Memory B cell (primary cell): Measurements from ENCODE around the gene PARP4.
"Not testable (repeated sequence)": the region's sequence is repeated elsewhere in the genome, so short reads cannot be mapped to it uniquely, and the experiment has no call there.

ENCODE experiments used
- ATAC-seq: fragments of 150-1000 bp; cut with Tn5 transposase; 2 replicates; pipeline ENCODE4 v1.10.0; 2021; ENCODE audit warnings: low read depth, mild to moderate bottlenecking, moderate library complexity
- DNase-seq, 2 donors: peaks; one replicate each; pipeline ENCODE4 v3.0.0; 2022; ENCODE audit warnings: low spot score in 2 of 2
- H3K27ac Mint-ChIP-seq: one replicate; pipeline ENCODE4 v1.8.0; 2022; ENCODE audit warnings: mild to moderate bottlenecking, moderate library complexity, mixed read lengths
- H3K27me3 Mint-ChIP-seq: one replicate; pipeline ENCODE4 v1.8.0; 2022; ENCODE audit warnings: mixed read lengths
- H3K36me3 Mint-ChIP-seq: one replicate; pipeline ENCODE4 v1.8.0; 2022; ENCODE audit warnings: mild to moderate bottlenecking, mixed read lengths
- H3K4me1 Mint-ChIP-seq: one replicate; pipeline ENCODE4 v1.8.0; 2022; ENCODE audit warnings: mixed read lengths
- H3K4me3 Mint-ChIP-seq: one replicate; pipeline ENCODE4 v1.8.0; 2022; ENCODE audit warnings: mild to moderate bottlenecking, moderate library complexity, mixed read lengths
- H3K9me3 Mint-ChIP-seq: one replicate; pipeline ENCODE4 v1.8.0; 2022; ENCODE audit warnings: mixed read lengths

The PARP4 gene

DNA sequence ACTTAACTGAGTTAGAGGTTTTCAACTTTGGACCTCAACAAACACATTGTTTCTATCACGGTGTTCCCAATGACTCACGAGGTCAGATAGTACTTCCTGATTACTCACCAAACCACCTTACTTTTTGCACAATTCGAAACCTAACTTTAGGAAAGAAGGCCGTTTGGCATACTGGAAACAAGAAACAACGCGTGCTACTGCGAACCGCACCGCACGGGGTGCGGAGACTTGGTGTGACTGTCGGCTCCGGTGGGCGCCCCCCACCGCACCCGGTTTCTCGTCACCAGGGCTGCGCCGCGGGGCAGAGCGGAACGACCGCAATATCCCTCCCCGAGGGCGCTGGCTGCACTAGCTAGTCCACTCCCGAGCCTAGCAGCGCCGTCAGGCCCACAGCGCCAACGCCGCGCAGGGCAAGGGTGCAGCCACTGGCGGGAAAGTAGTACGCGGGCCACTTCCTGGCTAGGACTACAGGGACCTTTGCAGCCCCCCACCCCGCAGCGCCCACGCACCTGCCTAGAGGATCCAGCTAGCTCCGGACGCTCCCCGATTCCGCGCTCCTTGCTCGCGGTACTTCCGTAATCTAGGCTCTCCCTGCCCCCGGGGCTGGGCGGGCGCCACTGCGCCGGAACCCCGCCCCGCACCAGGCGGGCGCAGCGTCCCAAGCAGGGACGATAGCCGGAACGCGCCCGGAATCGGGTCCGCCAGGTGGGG lies at the start of gene PARP4:
PARP4 (minus strand) TSS at position 582 of the 711 bp plus-strand sequence. CDS start 9,002 bp downstream, outside the sequence.
- no peaks in the 10 kb centered on the region for H3K9me3 Mint-ChIP-seq
- ATAC-seq (peak; percentile 70), DNase-seq (peak; percentile 42 to 61)
- peak within 1 kb of the TSS; percentile 87 for H3K4me3 Mint-ChIP-seq
- H3K27ac Mint-ChIP-seq = peak within 1 kb of the TSS; percentile 84
- H3K36me3 Mint-ChIP-seq = peaks cover 4% of the 10 kb centered on the region
- H3K4me1 Mint-ChIP-seq = peaks cover 12% of the 10 kb centered on the region
- H3K27me3 Mint-ChIP-seq = no peaks in the 10 kb centered on the region

DNA sequence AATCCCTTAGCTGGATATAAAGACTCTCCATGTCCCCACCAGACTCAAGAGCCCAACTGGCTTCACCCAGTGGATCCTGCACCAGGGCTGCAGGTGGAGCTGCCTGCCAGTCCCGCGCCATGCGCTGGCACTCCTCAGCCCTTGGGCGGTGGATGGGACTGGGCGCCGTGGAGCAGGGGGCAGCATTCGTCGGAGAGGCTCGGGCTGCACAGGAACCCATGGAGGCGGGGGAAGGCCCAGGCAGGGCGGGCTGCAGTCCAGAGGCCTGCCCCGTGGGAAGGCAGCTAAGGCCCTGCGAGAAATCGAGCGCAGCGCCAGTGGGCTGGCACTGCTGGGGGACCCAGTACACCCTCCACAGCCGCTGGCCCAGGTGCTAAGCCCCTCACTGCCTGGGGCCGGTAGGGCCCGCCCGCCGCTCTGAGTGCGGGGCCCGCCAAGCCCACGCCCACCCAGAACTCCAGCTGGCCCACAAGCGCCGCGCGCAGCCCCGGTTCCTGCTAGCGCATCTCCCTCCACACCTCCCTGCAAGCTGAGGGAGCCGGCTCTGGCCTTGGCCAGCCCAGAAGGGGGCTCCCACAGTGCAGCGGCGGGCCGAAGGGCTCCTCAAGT lies 48.1 kb upstream of the PARP4 start:
- not testable (repeated sequence) for H3K36me3 Mint-ChIP-seq, H3K4me3 Mint-ChIP-seq, ATAC-seq, DNase-seq, H3K9me3 Mint-ChIP-seq, H3K27ac Mint-ChIP-seq
- H3K27me3 Mint-ChIP-seq = peaks cover 18% of the 10 kb centered on the region
- peaks cover 10% of the 10 kb centered on the region for H3K4me1 Mint-ChIP-seq

DNA sequence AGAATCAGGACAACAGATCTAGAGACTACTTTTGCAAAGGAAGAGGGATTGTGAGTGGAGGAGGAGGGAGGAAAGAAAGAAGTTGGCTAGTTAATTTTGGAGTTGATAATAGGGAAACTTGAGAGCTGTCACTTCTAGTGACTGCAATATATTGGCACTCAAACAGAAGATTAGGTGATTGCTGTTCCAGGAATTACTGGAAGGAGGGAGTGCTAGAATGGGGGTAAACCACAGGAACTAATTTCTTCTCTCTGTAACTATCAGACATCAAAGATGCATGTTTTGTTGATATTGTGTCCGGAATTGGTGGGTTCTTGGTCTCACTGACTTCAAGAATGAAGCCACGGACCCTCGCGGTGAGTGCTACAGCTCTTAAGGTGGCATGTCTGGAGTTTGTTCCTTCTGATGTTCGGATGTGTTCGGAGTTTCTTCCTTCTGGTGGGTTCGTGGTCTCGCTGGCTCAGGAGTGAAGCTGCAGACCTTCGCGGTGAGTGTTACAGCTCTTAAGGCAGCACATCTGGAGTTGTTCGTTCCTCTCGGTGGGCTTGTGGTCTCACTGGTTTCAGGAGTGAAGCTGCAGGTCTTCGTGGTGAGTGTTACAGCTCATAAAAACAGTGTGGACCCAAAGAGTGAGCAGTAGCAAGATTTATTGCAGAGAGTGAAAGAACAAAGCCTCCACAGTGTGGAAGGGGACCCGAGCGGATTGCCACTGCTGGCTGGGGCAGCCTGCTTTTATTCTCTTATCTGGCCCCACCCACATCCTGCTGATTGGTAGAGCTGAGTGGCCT lies 47.0 kb upstream of the PARP4 start:
- not testable (repeated sequence) for H3K4me3 Mint-ChIP-seq, DNase-seq, H3K36me3 Mint-ChIP-seq, H3K4me1 Mint-ChIP-seq, ATAC-seq, H3K27ac Mint-ChIP-seq, H3K9me3 Mint-ChIP-seq
- peaks cover 20% of the 10 kb centered on the region for H3K27me3 Mint-ChIP-seq

DNA sequence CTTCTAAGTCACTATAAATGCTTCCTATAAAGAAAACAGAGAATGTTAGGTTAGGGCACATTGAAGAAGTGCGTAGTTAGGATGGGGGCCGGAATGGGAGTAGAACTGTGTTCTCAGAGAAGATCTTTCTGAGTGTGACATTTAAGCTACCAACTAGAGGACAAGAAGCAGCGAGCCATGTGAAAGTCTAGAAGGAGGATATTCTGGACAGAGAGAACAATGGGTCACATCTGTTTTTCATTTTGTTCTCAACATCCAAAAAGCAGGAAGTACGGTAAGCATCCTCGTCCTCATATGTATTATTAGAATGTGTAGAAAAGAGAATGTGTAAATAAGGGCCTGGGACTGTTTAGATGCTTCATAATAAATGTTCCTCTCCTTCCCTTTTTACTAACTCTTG lies 44.5 kb upstream of the PARP4 start:
- peaks cover 7% of the 10 kb centered on the region for H3K4me1 Mint-ChIP-seq
- DNase-seq (no peak), ATAC-seq (no peak)
- no peak overlapping the region for H3K27ac Mint-ChIP-seq
- peaks cover 1% of the 10 kb centered on the region for H3K36me3 Mint-ChIP-seq
- peaks cover 2% of the 10 kb centered on the region for H3K9me3 Mint-ChIP-seq
- H3K4me3 Mint-ChIP-seq = no peak overlapping the region
- peaks cover 30% of the 10 kb centered on the region for H3K27me3 Mint-ChIP-seq

DNA sequence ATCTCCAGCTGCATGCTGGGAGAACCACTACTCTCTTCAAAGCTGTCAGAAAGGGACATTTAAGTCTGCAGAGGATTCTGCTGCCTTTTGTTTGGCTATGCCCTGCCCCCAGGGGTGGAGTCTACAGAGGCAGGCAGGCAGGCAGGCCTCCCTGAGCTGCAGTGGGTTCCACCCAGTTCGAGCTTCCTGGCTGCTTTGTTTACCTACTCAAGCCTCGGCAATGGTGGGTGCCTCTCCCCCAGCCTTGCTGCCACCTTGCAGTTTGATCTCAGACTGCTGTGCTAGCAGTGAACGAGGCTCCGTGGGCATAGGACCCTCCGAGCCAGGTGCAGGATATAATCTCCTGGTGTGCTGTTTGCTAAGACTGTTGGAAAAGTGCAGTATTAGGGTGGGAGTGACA lies 41.3 kb upstream of the PARP4 start:
- H3K27ac Mint-ChIP-seq, DNase-seq, H3K9me3 Mint-ChIP-seq, ATAC-seq, H3K4me1 Mint-ChIP-seq, H3K4me3 Mint-ChIP-seq, H3K36me3 Mint-ChIP-seq: not testable (repeated sequence)
- peaks cover 23% of the 10 kb centered on the region for H3K27me3 Mint-ChIP-seq

DNA sequence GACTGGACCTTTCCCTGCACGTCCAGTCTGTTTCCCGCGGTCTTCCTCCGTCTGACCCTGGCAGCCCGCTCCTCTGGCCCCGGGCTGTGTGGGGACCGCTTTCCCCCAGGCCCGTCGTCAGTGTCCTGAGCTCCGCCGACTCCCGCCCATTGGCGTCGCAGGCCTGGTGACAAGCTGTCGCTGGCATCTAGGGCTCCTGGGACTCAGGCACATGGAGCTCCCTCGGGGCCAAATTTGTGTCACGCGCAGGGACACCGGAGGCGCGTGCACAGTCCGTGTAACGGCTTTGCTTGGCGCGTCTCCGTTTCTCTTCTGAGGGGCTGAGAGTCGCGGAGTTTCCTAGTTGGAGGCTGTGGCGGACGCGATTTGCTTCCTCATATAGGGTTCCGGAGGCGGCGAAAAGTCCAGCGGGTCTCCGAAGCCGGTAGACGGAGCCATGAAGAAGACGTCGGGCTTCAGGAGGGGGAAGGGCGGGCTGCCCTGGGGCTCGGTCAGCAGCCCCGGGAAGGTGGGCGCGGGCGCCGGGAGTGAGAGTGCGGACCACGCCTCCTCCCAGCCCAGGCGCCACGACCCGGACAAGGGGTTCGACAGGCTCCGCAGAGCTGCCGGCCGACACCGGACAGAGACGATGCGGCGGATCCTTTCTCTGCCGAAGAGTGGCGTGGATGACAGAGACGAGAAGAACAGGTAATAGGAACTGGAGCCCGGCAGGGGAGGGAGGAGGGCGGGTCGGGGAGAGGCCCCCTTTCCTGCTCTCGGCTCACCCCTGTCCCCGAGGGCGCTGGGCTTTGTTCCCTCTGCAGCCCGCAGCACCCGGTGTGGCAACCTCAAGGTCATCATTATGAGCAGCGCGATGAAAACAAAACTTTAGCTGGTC lies 29.1 kb upstream of the PARP4 start:
- Mint-ChIP-seq H3K4me3 (peak overlapping the region; percentile 84), H3K27me3 (peaks cover 30% of the 10 kb centered on the region), H3K4me1 (peaks cover 13% of the 10 kb centered on the region)
- H3K9me3 Mint-ChIP-seq, H3K36me3 Mint-ChIP-seq, H3K27ac Mint-ChIP-seq: not testable (repeated sequence)
- ATAC-seq (peak; percentile 75), DNase-seq (peak in 1 of 2 donors; percentile 11)

DNA sequence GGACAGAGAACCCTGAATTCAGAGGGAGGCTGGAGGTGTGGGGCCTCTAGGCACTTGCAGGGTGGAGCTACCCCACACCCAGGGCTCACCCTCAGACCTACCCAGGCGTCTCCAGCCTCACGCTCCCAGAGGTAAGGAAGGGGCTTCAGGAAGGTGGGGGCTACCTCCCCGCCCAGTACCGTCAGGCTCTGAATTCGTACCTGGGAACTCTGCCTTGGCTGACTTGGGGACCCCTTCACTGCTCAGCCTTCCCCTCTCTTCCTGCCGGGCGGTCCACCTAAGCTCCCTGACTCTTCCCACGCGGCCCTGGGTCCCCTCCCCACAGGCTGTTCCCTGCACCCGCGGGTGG lies 28.5 kb upstream of the PARP4 start:
- Mint-ChIP-seq H3K27ac (no peak overlapping the region), H3K27me3 (peaks cover 30% of the 10 kb centered on the region), H3K4me1 (peaks cover 13% of the 10 kb centered on the region), H3K9me3 (peaks cover 3% of the 10 kb centered on the region), H3K4me3 (no peak overlapping the region), H3K36me3 (peaks cover 2% of the 10 kb centered on the region)
- ATAC-seq = peak; percentile 9
- no peak for DNase-seq

DNA sequence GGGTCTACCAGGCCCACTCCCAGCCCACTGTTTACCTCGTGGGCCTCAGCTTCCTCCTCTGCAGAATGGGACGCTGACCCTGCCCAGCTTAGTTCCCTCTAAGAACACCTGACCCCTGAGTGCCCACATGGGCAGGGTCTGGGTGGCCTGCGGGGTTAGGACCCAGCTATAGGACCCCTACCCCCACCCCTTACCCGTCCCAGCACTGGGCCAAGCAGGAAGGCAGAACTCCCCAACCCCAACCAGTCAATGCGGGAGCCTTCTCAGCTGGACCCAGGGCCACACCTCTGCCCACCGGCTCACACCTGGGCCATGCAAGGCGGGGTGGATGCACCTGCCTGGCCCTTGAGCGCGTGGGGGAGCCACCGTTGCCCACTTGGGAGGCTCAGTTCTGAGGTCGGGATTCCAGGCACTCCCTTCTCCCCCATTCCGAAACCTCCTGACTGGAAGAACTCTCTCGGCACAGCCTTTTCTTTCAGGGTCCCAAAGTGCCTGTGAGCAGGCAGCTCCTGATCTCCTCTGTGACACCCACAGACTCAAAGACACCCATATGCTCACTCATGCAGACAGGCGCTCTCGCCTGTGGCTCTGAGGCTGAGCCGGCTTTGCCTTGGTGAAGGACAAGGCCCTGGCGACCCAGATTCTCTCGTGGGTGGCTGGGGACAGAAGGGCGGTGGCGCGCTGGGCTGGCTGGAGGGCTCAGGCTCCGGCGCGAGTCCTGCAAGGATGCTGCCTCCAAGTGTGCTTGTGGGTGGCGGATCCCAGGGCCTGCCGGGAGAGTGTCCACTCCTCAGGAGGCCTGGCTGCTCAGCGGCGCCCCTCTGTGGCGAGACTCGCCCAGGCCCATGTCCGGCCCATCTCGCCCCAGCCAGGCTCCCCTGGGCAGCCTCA lies 27.9 kb upstream of the PARP4 start:
- no peak overlapping the region for H3K27ac Mint-ChIP-seq
- peaks cover 13% of the 10 kb centered on the region for H3K4me1 Mint-ChIP-seq
- H3K4me3 Mint-ChIP-seq = no peak overlapping the region
- H3K9me3 Mint-ChIP-seq = peaks cover 2% of the 10 kb centered on the region
- H3K27me3 Mint-ChIP-seq = peaks cover 29% of the 10 kb centered on the region
- peaks cover 2% of the 10 kb centered on the region for H3K36me3 Mint-ChIP-seq
- ATAC-seq = peak; percentile 12
- no peak for DNase-seq

DNA sequence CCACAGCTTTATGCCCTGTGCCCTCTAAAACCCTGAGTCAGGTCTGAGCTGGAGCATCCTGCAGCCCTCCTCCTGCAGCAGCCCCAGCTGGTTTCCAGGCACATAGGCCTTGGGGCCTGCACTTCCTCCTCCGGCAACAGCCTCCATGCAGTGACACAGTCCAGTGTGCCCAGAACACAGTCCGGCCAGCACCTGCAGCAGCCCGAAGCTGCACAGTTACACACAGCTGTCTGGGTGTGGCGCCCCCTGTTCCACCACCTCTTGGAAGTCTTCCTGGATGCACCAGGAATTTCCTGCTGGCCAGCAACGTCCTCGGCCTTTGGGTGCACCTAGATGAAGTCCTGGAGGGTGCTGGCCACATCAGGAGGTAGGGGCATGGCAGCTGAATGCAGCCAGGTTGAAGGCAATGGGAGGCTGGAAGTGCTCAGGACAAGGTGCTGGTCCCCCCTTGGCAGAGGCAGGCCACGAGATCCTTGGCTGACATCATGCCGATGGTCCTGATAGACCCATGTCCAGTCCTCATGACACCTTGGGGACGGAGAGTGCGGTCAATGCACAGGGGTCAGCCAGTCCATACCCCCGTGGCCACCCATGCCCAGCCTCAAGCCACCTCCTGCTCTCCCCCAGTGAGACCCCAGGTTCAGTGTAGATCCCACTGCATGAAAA lies 27.1 kb upstream of the PARP4 start:
- Mint-ChIP-seq H3K27ac (no peak overlapping the region), H3K4me1 (peaks cover 13% of the 10 kb centered on the region), H3K27me3 (peaks cover 29% of the 10 kb centered on the region), H3K9me3 (peaks cover 2% of the 10 kb centered on the region), H3K4me3 (no peak overlapping the region), H3K36me3 (peaks cover 2% of the 10 kb centered on the region)
- ATAC-seq = no peak
- no peak for DNase-seq

DNA sequence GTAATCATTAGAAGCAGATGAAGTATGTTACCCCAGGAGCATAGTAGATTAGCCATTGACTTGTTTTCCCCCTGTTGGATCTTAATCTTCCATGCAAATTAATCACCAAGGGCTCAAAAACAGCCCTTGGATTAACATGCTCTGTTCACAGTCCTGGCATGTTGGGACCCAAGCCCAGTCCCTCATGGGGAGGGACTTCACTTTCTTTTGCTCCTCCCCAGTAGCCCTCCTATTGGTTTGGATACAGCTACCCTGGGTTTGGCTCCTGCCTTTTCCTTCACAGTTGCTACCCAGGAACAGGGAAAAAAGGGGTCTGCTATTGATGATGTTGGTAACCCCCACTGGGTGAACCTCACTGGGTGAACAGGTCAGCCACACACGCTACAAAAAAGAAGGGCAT lies 16.9 kb upstream of the PARP4 start:
- DNase-seq (no peak), ATAC-seq (no peak)
- H3K4me1 Mint-ChIP-seq = no peaks in the 10 kb centered on the region
- H3K9me3 Mint-ChIP-seq = no peaks in the 10 kb centered on the region
- no peaks in the 10 kb centered on the region for H3K36me3 Mint-ChIP-seq
- H3K27ac Mint-ChIP-seq = no peak overlapping the region
- H3K4me3 Mint-ChIP-seq = no peak overlapping the region
- H3K27me3 Mint-ChIP-seq = peaks cover 10% of the 10 kb centered on the region

DNA sequence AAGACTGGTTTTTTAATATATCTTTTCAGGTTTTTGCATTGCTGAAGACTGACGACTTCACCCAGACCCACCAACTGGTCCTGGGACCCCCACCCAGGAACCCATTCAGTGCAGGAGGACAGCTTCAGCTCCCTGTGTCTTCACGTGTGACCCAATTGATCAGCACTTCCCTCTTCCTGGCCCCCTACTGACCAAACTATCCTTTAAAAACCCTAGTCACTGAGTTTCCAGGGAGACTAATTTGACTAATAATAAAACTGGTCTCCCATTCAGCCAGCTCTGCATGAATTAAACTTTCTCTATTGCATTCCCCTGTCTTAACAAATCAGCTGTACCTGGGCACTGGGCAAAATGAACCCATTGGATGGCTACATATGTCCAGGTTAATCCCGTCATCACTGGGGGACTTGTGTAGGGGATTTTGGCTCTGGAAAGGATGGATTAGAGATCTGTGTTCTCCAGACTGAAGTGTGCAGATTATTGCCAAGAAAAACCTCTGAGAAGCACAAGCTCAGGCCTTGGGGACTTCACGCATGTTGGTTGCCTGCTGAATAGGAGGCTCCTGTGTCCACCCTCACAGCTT lies 16.3 kb upstream of the PARP4 start:
- Mint-ChIP-seq H3K27me3 (peaks cover 10% of the 10 kb centered on the region), H3K4me3 (no peak overlapping the region), H3K9me3 (no peaks in the 10 kb centered on the region), H3K36me3 (no peaks in the 10 kb centered on the region), H3K27ac (no peak overlapping the region), H3K4me1 (no peaks in the 10 kb centered on the region)
- DNase-seq (no peak), ATAC-seq (no peak)

DNA sequence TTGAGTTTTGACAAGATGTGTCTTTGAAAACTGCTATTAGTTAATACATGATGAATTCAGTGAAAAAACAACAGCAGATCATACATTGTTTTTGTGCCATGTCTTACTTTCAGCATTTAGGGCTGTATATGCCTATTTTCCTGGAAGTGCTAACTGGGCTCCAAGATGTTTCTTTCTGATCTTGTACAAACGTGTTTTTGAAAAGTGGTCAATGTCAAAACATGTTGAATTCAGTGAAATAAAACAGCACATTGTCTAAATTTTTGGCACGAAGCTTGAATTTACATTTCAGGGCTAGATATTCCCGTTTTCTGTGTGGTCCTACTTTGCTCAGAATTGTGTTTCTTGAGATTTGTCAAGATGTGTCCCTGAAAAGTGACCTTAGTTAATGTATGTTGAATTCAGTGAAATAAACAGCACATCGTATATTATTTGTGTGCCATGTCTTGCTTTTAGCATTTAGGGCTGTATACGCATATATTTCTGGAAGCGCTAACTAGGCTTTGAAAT lies 14.7 kb upstream of the PARP4 start:
- no peaks in the 10 kb centered on the region for H3K4me1 Mint-ChIP-seq
- no peak overlapping the region for H3K4me3 Mint-ChIP-seq
- no peaks in the 10 kb centered on the region for H3K9me3 Mint-ChIP-seq
- H3K27me3 Mint-ChIP-seq = peaks cover 6% of the 10 kb centered on the region
- H3K27ac Mint-ChIP-seq = no peak overlapping the region
- H3K36me3 Mint-ChIP-seq = no peaks in the 10 kb centered on the region
- no peak for DNase-seq
- ATAC-seq = no peak
